Gastroesophageal sphincter (tissue), 4 donors: ENCODE measurements around the gene ARID3B. TPM values are rescaled to one million over a fixed set of nuclear protein-coding genes. Genes with fewer than 3 reads are reported as not detected.
A peak's percentile ranks its signal among the peaks of the same experiment; 100 is the strongest.
"Not testable (repeated sequence)": the region's sequence is repeated elsewhere in the genome, so short reads cannot be mapped to it uniquely, and the experiment has no call there.

Source experiments
- ATAC-seq: fragments of 150-250 bp; one replicate; pipeline ENCODE4 v1.9.1; 2016; ENCODE audit warnings: mild to moderate bottlenecking, moderate library complexity
- H3K27ac ChIP-seq, 4 donors: fragments of 200-600 bp; sonication (generic) in 3 of 4; 1 replicate in 3 of 4; 2 replicates in 1 of 4; pipeline ENCODE4 v1.5.1; 2016 to 2019
- H3K27me3 ChIP-seq: fragments of 200-600 bp; sonication (generic); one replicate; pipeline ENCODE4 v1.5.1; 2019
- H3K36me3 ChIP-seq, 2 donors: fragments of 200-600 bp; sonication (generic); one replicate each; pipeline ENCODE4 v1.5.1; 2019; ENCODE audit warnings: control low read depth in 1 of 2
- H3K4me1 ChIP-seq, 3 donors: fragments of 200-600 bp; sonication (generic); 1 replicate in 2 of 3; 2 replicates in 1 of 3; pipeline ENCODE4 v1.5.1; 2016 to 2019; ENCODE audit warnings: control low read depth in 2 of 3
- H3K4me3 ChIP-seq, 2 donors: fragments of 200-600 bp; sonication (generic); one replicate each; pipeline ENCODE4 v1.5.1; 2019; ENCODE audit warnings: mild to moderate bottlenecking in 1 of 2, moderate library complexity in 1 of 2
- H3K9me3 ChIP-seq, 3 donors: fragments of 200-600 bp; sonication (generic); one replicate each; pipeline ENCODE4 v1.5.1; 2017 to 2019; ENCODE audit warnings: control low read depth in 2 of 3
- EP300 ChIP-seq: sonication (generic); formaldehyde crosslinking; IDR thresholded peaks from one replicate; pipeline ENCODE4 v1.6.1; 2017; ENCODE audit warnings: antibody characterized with exemption, mild to moderate bottlenecking
- POLR2A ChIP-seq, 2 donors: fragments of 450-650 bp; IDR thresholded peaks; one replicate each; pipeline ENCODE4 v1.6.1; 2017; ENCODE audit warnings: antibody characterized with exemption in 2 of 2, mild to moderate bottlenecking in 2 of 2, moderate library complexity in 1 of 2
- POLR2AphosphoS5 ChIP-seq: sonication (generic); formaldehyde crosslinking; IDR thresholded peaks from one replicate; pipeline ENCODE4 v1.6.1; 2017; ENCODE audit warnings: antibody characterized with exemption
- WGBS, 2 donors: methylation state at CpG; one replicate each; pipeline ENCODE4 v1.1.5; 2018; ENCODE audit warnings: low coverage in 1 of 2; 5-methylcytosine and 5-hydroxymethylcytosine counted together
- total RNA-seq, 4 donors: library from RNA; depleted of rRNA; stranded (reverse); fragments of >200 nt; gene quantifications; one replicate each; pipeline ENCODE4 v1.1.0, GENCODE V29; 2016
- TF ChIP-seq, protein P1 (sequence below), 4 experiments: fragments of 200-600 bp in 2 of 4; fragments of 450-650 bp in 2 of 4; sonication (generic) in 1 of 4; IDR thresholded peaks; one replicate each; pipeline ENCODE4 v1.5.1; 2017 to 2019; ENCODE audit warnings: antibody characterized with exemption in 4 of 4, mild to moderate bottlenecking in 2 of 4, moderate library complexity in 2 of 4

ARID3B gene
- total RNA-seq, 4 donors from 2014 or later, result 2.9 to 8.4 (median 6.9) TPM

DNA sequence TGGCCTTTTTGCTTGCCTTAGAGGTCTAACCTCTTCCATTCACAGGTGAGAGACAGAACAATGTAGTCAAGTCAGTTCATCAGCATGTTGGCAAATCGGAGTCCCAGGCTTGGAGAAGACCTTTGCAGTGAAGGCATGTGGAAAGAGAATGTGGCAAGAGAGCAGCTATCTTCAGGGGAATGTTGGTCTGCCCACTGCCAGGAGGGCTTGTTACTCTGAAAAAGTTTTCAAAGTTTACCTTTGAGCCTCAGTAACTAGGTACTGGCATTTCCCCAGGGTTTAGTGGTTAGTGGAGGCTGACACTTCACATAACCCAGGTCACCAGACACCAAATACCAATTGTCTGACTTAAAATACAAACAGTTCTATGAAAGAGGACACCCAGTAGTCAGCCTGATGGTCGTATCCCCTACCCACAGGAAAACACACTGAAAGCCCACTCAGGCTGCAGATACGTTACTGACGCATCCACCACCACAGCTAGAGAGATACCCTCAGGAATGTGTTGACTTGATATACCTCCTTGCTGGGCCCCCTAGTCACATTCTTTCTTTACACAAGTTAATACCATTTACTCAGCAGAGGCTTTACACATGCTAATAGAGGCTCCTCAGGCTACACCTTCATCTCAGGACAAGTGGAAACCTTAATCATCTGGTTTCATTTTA, 9.7 kb upstream of the ARID3B start:
- Histone ChIP-seq H3K36me3 (no peaks in the 10 kb centered on the region), H3K27ac (no peak overlapping the region), H3K9me3 (no peaks in the 10 kb centered on the region), H3K4me1 (no peaks in the 10 kb centered on the region), H3K27me3 (no peaks in the 10 kb centered on the region), H3K4me3 (no peak overlapping the region)
- WGBS, 2 donors, result 71 to 81% methylated on average over 2 to 4 of the region's 4 CpGs
- no peak for ATAC-seq
- no peak for TF ChIP-seq EP300
- TF ChIP-seq POLR2A (IDR thresholded peaks at IDR 0.05), result no peak
- TF ChIP-seq POLR2AphosphoS5, result no peak

DNA sequence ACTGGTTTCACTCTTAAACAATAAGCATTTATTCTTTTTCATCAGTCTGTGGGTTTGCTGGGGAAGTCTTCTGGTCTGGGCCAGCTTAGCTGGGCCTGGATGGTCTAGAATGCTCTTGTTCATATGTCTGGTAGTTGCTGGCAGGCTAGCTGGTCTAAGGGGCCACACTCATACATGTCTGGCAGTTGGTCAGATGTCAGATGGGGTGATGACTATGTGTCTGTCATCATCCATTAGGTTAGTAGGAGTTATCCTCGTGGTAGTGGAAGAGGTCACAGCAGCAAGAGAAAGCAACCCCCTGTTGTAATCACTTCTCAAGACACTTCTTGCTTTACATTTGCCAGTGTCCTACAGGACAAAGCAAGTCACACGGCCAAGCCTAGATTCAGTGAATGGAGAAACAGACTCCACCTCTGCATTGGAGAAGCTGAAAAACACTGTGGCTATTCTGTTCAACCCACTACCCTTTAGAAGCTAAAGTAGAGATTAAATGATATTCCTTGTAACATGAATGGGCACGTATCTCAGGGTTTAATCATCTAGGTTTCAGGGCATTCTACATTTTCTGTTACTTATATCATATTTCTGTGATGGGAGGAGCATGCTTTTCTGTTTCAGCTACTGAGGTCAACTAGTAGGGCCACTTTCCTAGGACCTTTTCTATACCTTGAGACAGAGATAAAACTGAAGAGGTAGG, 5.5 kb upstream of the ARID3B start:
- Histone ChIP-seq H3K27ac (no peak overlapping the region), H3K36me3 (no peaks in the 10 kb centered on the region), H3K4me3 (no peak overlapping the region), H3K9me3 (no peaks in the 10 kb centered on the region), H3K27me3 (no peaks in the 10 kb centered on the region), H3K4me1 (peaks cover 0 to 12% (median 9%) of the 10 kb centered on the region in 3 donors)
- WGBS, 2 donors, result 69 to 76% methylated on average over 2 to 3 of the region's 3 CpGs
- no peak for TF ChIP-seq EP300
- TF ChIP-seq, protein P1, sequence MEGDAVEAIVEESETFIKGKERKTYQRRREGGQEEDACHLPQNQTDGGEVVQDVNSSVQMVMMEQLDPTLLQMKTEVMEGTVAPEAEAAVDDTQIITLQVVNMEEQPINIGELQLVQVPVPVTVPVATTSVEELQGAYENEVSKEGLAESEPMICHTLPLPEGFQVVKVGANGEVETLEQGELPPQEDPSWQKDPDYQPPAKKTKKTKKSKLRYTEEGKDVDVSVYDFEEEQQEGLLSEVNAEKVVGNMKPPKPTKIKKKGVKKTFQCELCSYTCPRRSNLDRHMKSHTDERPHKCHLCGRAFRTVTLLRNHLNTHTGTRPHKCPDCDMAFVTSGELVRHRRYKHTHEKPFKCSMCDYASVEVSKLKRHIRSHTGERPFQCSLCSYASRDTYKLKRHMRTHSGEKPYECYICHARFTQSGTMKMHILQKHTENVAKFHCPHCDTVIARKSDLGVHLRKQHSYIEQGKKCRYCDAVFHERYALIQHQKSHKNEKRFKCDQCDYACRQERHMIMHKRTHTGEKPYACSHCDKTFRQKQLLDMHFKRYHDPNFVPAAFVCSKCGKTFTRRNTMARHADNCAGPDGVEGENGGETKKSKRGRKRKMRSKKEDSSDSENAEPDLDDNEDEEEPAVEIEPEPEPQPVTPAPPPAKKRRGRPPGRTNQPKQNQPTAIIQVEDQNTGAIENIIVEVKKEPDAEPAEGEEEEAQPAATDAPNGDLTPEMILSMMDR (IDR thresholded peaks at IDR 0.05), result no peak
- no peak for TF ChIP-seq POLR2A (IDR thresholded peaks at IDR 0.05)
- TF ChIP-seq POLR2AphosphoS5, result no peak
- no peak for ATAC-seq

DNA sequence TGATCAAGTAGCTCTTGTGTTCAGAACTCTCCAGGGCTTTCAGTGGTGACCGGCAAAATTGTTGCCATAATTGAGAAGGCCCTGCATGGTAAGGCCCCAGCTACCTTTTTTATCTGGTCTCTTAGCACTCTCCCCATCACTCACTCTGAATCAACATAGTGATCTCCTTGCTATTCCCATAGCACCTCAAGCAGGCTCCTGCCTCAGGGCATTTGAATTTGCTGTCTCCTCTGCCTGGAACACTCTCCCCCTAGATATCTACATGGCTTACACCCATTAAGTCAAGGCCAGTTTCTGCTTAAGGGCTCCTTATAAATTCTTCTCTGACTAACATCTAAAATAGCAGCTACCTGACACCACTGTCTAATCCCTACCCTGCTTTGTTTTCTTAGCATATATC, 3.3 kb upstream of the ARID3B start:
- WGBS, 2 donors, result 100% methylated on average over 1 of the region's 1 CpG
- Histone ChIP-seq H3K4me3 (no peak overlapping the region), H3K9me3 (no peaks in the 10 kb centered on the region), H3K27ac (no peak overlapping the region), H3K4me1 (peaks cover 0 to 28% (median 9%) of the 10 kb centered on the region in 3 donors), H3K36me3 (no peaks in the 10 kb centered on the region), H3K27me3 (no peaks in the 10 kb centered on the region)
- no peak for ATAC-seq
- no peak for TF ChIP-seq POLR2A (IDR thresholded peaks at IDR 0.05)

DNA sequence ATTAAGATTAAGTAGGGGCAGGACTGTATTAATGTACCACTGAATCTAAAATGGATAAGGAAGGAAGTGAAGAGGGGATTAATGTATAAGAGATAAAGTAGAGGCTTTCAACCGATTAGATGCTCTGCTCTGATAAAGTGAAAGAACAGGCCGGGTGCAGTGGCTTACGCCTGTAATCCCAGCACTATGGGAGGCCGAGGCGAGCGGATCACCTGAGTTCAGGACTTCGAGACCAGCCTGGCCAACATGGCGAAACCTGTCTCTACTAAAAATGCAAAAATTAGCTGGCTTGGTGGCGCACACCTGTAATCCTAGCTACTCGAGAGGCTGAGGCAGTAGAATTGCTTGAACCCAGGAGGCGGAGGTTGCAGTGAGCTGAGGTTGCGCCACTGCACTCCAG, 1.5 kb upstream of the ARID3B start:
- 91 to 97% methylated on average over 11 to 12 of the region's 12 CpGs for WGBS, 2 donors
- H3K27me3 ChIP-seq, H3K36me3 ChIP-seq, H3K4me3 ChIP-seq, ATAC-seq, H3K9me3 ChIP-seq, H3K27ac ChIP-seq: not testable (repeated sequence)
- H3K4me1 ChIP-seq, result peaks cover 0 to 37% (median 9%) of the 10 kb centered on the region in 3 donors

DNA sequence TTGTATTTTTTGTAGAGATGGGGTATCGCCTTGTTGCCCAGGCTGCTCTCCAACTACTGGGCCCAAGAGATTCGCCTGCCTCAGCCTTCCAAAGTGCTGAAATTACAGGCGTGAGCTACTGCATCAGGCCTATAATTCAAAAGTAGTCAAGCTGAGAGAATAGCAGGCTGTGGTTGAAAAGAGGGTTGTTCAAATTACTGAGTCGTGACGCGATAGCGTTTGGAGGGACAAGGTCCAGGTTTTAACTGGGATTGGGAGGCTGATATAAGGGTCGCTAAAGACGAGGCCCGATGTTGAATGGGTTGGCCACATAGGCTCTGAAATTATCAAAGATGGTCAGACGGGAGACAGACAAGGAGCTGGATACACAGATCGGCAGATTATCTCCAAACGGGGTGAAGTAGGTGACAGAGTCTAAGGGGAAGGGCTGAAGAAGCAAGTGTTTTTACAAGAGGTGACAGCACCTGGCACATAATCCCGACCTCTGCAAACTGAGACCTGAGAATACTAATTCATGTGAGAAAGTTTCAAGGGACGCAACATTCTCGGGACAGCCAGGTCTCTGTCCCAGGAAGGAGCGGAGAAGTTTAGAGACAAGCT, 759 bp upstream of the ARID3B start:
- no peak for TF ChIP-seq EP300
- TF ChIP-seq, protein P1 (IDR thresholded peaks at IDR 0.05), result no peak
- no peak for TF ChIP-seq POLR2A (IDR thresholded peaks at IDR 0.05)
- TF ChIP-seq POLR2AphosphoS5, result no peak
- WGBS, 2 donors, result 3% methylated on average over 17 of the region's 17 CpGs
- H3K36me3 ChIP-seq, result peaks cover 0 to 4% of the 10 kb centered on the region in 2 donors
- peak overlapping the region; percentile 58 to 93 for H3K4me3 ChIP-seq
- H3K9me3 ChIP-seq, result no peaks in the 10 kb centered on the region
- H3K4me1 ChIP-seq, result peaks cover 0 to 43% (median 9%) of the 10 kb centered on the region in 3 donors
- ATAC-seq, result no peak
- H3K27ac ChIP-seq, result peak overlapping the region; percentile 21 to 89 (median 78)
- H3K27me3 ChIP-seq, result no peaks in the 10 kb centered on the region

DNA sequence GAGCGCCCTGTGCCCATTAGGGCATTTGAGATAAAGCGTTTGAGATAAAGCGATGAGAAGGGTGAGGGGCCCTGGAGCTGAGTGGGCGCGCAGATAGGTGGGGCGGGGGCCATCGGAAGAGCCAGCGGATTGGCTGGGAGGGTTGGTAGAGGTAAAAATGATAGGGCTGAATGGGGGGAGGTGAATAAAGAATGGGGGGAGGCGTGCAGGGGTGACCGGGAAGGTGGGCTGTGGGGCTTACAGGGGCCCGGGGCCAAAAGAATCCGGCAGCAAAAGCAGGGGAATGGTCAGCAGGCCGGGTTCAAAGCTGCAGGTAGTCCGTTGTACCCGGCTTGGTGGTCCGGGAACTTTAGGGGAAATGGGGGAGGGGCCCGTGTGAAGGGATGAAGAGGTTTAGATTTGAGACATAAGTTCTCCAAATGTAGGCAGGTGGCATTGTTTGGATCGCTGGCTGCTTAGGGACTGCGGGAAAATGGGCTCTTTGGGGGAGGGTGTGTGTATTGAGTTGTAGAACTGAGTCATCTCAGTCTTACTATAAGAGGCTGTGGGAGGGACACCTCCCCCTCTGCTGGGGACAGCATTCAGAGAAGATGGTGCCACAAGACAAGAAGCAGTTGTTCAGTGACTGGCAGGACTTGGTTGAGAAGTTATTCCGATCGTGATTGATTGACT, 610 bp downstream of the ARID3B start:
- Histone ChIP-seq H3K9me3 (no peaks in the 10 kb centered on the region), H3K4me3 (peak overlapping the region; percentile 82 to 93), H3K27ac (peak overlapping the region; percentile 55 to 89 (median 82)), H3K4me1 (peaks cover 3 to 56% (median 18%) of the 10 kb centered on the region in 3 donors), H3K36me3 (peaks cover 0 to 4% of the 10 kb centered on the region in 2 donors), H3K27me3 (no peaks in the 10 kb centered on the region)
- TF ChIP-seq, protein P1 (IDR thresholded peaks at IDR 0.05), result no peak
- no peak for TF ChIP-seq POLR2AphosphoS5
- no peak for TF ChIP-seq POLR2A (IDR thresholded peaks at IDR 0.05)
- no peak for TF ChIP-seq EP300
- no peak for ATAC-seq
- 2 to 3% methylated on average over 16 to 18 of the region's 21 CpGs for WGBS, 2 donors
